Natural killer cell (primary cell): ENCODE results near the gene PRSS21. TPM values are rescaled to one million over a fixed set of nuclear protein-coding genes. Genes with fewer than 3 reads are reported as not detected.

Experiments
- ATAC-seq, 3 donors: fragments of 150-1000 bp in 2 of 3; fragments of 200-7000 bp in 1 of 3; cut with Tn5 transposase; 1 replicate in 1 of 3; 2 replicates in 2 of 3; pipeline ENCODE4 v1.10.0; 2021; ENCODE audit warnings: mild to moderate bottlenecking in 2 of 3, moderate library complexity in 2 of 3
- DNase-seq, 2 donors: peaks; one replicate each; pipeline versions ENCODE4 v3.0.0 to v3.0.0-alpha.2; 2013 to 2021; ENCODE audit warnings: mixed read lengths in 1 of 2
- H3K27ac ChIP-seq: one replicate; pipeline ENCODE4 v1.5.1; 2013; ENCODE audit warnings: mild to moderate bottlenecking, low read length
- H3K27me3 ChIP-seq: one replicate; pipeline ENCODE4 v1.6.1; 2013; ENCODE audit warnings: low read length; ENCODE audit not compliant: control insufficient read depth, insufficient read depth
- H3K36me3 ChIP-seq: one replicate; pipeline ENCODE4 v1.6.1; 2013; ENCODE audit warnings: low read length; ENCODE audit not compliant: control insufficient read depth, insufficient read depth
- H3K4me1 ChIP-seq: one replicate; pipeline ENCODE4 v1.6.1; 2013; ENCODE audit warnings: low read length; ENCODE audit not compliant: control insufficient read depth, insufficient read depth
- H3K4me3 ChIP-seq: one replicate; pipeline ENCODE4 v1.5.1; 2013; ENCODE audit warnings: low read length
- H3K9me3 ChIP-seq: one replicate; pipeline ENCODE4 v1.6.1; 2013; ENCODE audit warnings: low read length; ENCODE audit not compliant: control insufficient read depth, insufficient read depth
- H3K27ac Mint-ChIP-seq, 2 donors: one replicate each; pipeline ENCODE4 v1.8.0; 2022; ENCODE audit warnings: mild to moderate bottlenecking in 2 of 2, mixed read lengths in 2 of 2, moderate library complexity in 1 of 2
- H3K27me3 Mint-ChIP-seq, 2 donors: one replicate each; pipeline ENCODE4 v1.8.0; 2022; ENCODE audit warnings: low read depth in 2 of 2, mixed read lengths in 2 of 2
- H3K36me3 Mint-ChIP-seq: one replicate; pipeline ENCODE4 v1.8.0; 2022; ENCODE audit warnings: mixed read lengths
- H3K4me1 Mint-ChIP-seq, 2 donors: one replicate each; pipeline ENCODE4 v1.8.0; 2022; ENCODE audit warnings: mixed read lengths in 2 of 2
- H3K4me3 Mint-ChIP-seq: one replicate; pipeline ENCODE4 v1.8.0; 2022; ENCODE audit warnings: mild to moderate bottlenecking, moderate library complexity, mixed read lengths
- H3K9me3 Mint-ChIP-seq, 2 donors: one replicate each; pipeline ENCODE4 v1.8.0; 2022; ENCODE audit warnings: mixed read lengths in 2 of 2
- WGBS: methylation state at CpG from one replicate; pipeline ENCODE4 v1.1.7; 2013; ENCODE audit warnings: missing lambda C conversion rate; ENCODE audit not compliant: insufficient coverage; 5-methylcytosine and 5-hydroxymethylcytosine counted together
- intact Hi-C: fragments of 100-400 bp; cut with micrococcal nuclease; formaldehyde crosslinking; loops from one replicate; pipeline ENCODE4 v1.14.2; 2022
- total RNA-seq, 4 donors: library from RNA; stranded (reverse); fragments of 120-200 nt in 1 of 4; gene quantifications; one replicate each; pipeline versions ENCODE4 v1.2.3 to v1.2.4, GENCODE V29; 2013 to 2022
- TF ChIP-seq, protein P1 (sequence below): fragments of 200-600 bp; IDR thresholded peaks from one replicate; pipeline ENCODE4 v1.8.0; 2022; ENCODE audit warnings: antibody characterized with exemption

The PRSS21 gene
- total RNA-seq, 3 donors from 2014 or later (not counting 1 experiment from before 2014, with no cell fraction given), result 0.64 to 6.6 TPM; not detected in 1

GRCh38 chr16:2783581-2784357 lies 33.3 kb upstream of the PRSS21 start:
- H3K4me3 Mint-ChIP-seq, result peak overlapping the region; percentile 9
- peaks cover under 1 to 27% of the 10 kb centered on the region in 2 donors for H3K4me1 Mint-ChIP-seq
- no peak overlapping the region for H3K27ac Mint-ChIP-seq
- no peaks in the 10 kb centered on the region for H3K9me3 ChIP-seq
- peaks cover 0 to 13% of the 10 kb centered on the region in 2 donors for H3K27me3 Mint-ChIP-seq
- H3K27me3 ChIP-seq, result peaks cover 5% of the 10 kb centered on the region
- WGBS, result 95% methylated on average over 15 of the region's 15 CpGs
- TF ChIP-seq, protein P1, sequence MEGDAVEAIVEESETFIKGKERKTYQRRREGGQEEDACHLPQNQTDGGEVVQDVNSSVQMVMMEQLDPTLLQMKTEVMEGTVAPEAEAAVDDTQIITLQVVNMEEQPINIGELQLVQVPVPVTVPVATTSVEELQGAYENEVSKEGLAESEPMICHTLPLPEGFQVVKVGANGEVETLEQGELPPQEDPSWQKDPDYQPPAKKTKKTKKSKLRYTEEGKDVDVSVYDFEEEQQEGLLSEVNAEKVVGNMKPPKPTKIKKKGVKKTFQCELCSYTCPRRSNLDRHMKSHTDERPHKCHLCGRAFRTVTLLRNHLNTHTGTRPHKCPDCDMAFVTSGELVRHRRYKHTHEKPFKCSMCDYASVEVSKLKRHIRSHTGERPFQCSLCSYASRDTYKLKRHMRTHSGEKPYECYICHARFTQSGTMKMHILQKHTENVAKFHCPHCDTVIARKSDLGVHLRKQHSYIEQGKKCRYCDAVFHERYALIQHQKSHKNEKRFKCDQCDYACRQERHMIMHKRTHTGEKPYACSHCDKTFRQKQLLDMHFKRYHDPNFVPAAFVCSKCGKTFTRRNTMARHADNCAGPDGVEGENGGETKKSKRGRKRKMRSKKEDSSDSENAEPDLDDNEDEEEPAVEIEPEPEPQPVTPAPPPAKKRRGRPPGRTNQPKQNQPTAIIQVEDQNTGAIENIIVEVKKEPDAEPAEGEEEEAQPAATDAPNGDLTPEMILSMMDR, result no peak
- no peak for DNase-seq
- H3K9me3 Mint-ChIP-seq, result no peaks in the 10 kb centered on the region
- ATAC-seq, result no peak
- no peak overlapping the region for H3K27ac ChIP-seq
- H3K4me1 ChIP-seq, result peaks cover 52% of the 10 kb centered on the region
- no peaks in the 10 kb centered on the region for H3K36me3 Mint-ChIP-seq
- H3K36me3 ChIP-seq, result no peaks in the 10 kb centered on the region
- intact Hi-C loops, result no loop called here
- no peak overlapping the region for H3K4me3 ChIP-seq

GRCh38 chr16:2784358-2785100 lies 32.5 kb upstream of the PRSS21 start:
- H3K27me3 Mint-ChIP-seq, result peaks cover 0 to 13% of the 10 kb centered on the region in 2 donors
- 66% methylated on average over 15 of the region's 15 CpGs for WGBS
- no peak for ATAC-seq
- Histone ChIP-seq H3K36me3 (no peaks in the 10 kb centered on the region), H3K9me3 (no peaks in the 10 kb centered on the region), H3K27me3 (peaks cover 5% of the 10 kb centered on the region), H3K4me1 (peaks cover 44% of the 10 kb centered on the region), H3K4me3 (peak overlapping the region; percentile 33), H3K27ac (no peak overlapping the region)
- no peak for DNase-seq
- no peaks in the 10 kb centered on the region for H3K9me3 Mint-ChIP-seq
- intact Hi-C loops, result no loop called here
- peak overlapping the region; percentile 82 for H3K4me3 Mint-ChIP-seq
- H3K4me1 Mint-ChIP-seq, result peaks cover 0 to 26% of the 10 kb centered on the region in 2 donors
- no peaks in the 10 kb centered on the region for H3K36me3 Mint-ChIP-seq
- peak overlapping the region in 1 of 2 donors; percentile 18 for H3K27ac Mint-ChIP-seq
- TF ChIP-seq, protein P1, result no peak

- peak overlapping the region; percentile 82 for H3K4me3 Mint-ChIP-seq
- ATAC-seq (peak; percentile 53 to 75 (median 75)), DNase-seq (peak; percentile 13 to 64)
- H3K4me1 ChIP-seq, result peaks cover 36% of the 10 kb centered on the region
- H3K27ac Mint-ChIP-seq, result peak overlapping the region in 1 of 2 donors; percentile 18
- no peaks in the 10 kb centered on the region for H3K9me3 ChIP-seq
- no peaks in the 10 kb centered on the region for H3K36me3 Mint-ChIP-seq
- H3K4me3 ChIP-seq, result peak overlapping the region; percentile 33
- 13% methylated on average over 79 of the region's 79 CpGs for WGBS
- H3K9me3 Mint-ChIP-seq, result no peaks in the 10 kb centered on the region
- peaks cover 0 to 13% of the 10 kb centered on the region in 2 donors for H3K27me3 Mint-ChIP-seq
- no peak overlapping the region for H3K27ac ChIP-seq
- H3K4me1 Mint-ChIP-seq, result peaks cover 0 to 21% of the 10 kb centered on the region in 2 donors
- TF ChIP-seq, protein P1, result no peak
- no peaks in the 10 kb centered on the region for H3K36me3 ChIP-seq
- peaks cover 5% of the 10 kb centered on the region for H3K27me3 ChIP-seq
- intact Hi-C loops, result no loop called here
Observed at GRCh38 chr16:2785101-2785991, 31.7 kb upstream of the PRSS21 start.
